HT1080 (cell line): ENCODE measurements around the gene SLC25A38. TPM values are rescaled to one million over a fixed set of nuclear protein-coding genes. Genes with fewer than 3 reads are reported as not detected.
A peak's percentile ranks its signal among the peaks of the same experiment; 100 is the strongest.
"Not testable (repeated sequence)": the region's sequence is repeated elsewhere in the genome, so short reads cannot be mapped to it uniquely, and the experiment has no call there.

Experiments used
- DNase-seq: peaks from one replicate; pipeline ENCODE4 v3.0.0-alpha.2; 2015; ENCODE audit warnings: low read depth
- polyA plus RNA-seq, 2 experiments: library from polyadenylated mRNA; depleted of rRNA; stranded (reverse); fragments of >200 nt; gene quantifications; 2 replicates each; pipeline ENCODE4 v1.2.3, GENCODE V29; 2015
- total RNA-seq: library from RNA; depleted of rRNA; stranded (reverse); fragments of >200 nt; shearing (Covaris generic); gene quantifications from 2 replicates; pipeline ENCODE4 v1.2.3, GENCODE V29; 2014; rRNA removed

The SLC25A38 gene
- total RNA-seq = 37.1 and 53.8 TPM in 2 replicates
- 31.8 and 33.3 TPM in 2 replicates for polyA plus RNA-seq (2015; cell fraction: cytosol; rRNA removed)
- 26.0 and 26.8 TPM in 2 replicates for polyA plus RNA-seq (2015; cell fraction: nucleus; rRNA removed)

GRCh38 chr3:39383045-39383880 is at the start of gene SLC25A38:
TSS of gene SLC25A38 (plus strand) at chr3:39383370. CDS start at chr3:39383725, 355 bp downstream.
- DNase-seq = peak; percentile 86

- DNase-seq = no peak
Measured at GRCh38 chr3:39333607-39334006, 49.6 kb upstream of the SLC25A38 start.

GRCh38 chr3:39334205-39334604 is 49.0 kb upstream of the SLC25A38 start:
- no peak for DNase-seq

- no peak for DNase-seq
Measured at GRCh38 chr3:39338201-39338600, 45.0 kb upstream of the SLC25A38 start.

GRCh38 chr3:39339086-39339485 is 44.1 kb upstream of the SLC25A38 start:
- DNase-seq = no peak

GRCh38 chr3:39343076-39343717 is 40.0 kb upstream of the SLC25A38 start:
- DNase-seq = peak; percentile 23

GRCh38 chr3:39343760-39344159 is 39.4 kb upstream of the SLC25A38 start:
- no peak for DNase-seq

- no peak for DNase-seq
Measured at GRCh38 chr3:39344746-39345344, 38.3 kb upstream of the SLC25A38 start.

- no peak for DNase-seq
Measured at GRCh38 chr3:39346785-39347585, 36.2 kb upstream of the SLC25A38 start.

- no peak for DNase-seq
Measured at GRCh38 chr3:39347586-39347876, 35.6 kb upstream of the SLC25A38 start.

- no peak for DNase-seq
Measured at GRCh38 chr3:39349080-39349479, 34.1 kb upstream of the SLC25A38 start.

- no peak for DNase-seq
Measured at GRCh38 chr3:39350714-39351113, 32.5 kb upstream of the SLC25A38 start.

GRCh38 chr3:39351134-39351533 is 32.0 kb upstream of the SLC25A38 start:
- DNase-seq = not testable (repeated sequence)

- not testable (repeated sequence) for DNase-seq
Measured at GRCh38 chr3:39353168-39353927, 29.8 kb upstream of the SLC25A38 start.

- no peak for DNase-seq
Measured at GRCh38 chr3:39358333-39358732, 24.8 kb upstream of the SLC25A38 start.

GRCh38 chr3:39361252-39361927 is 21.8 kb upstream of the SLC25A38 start:
- peak; percentile 6 for DNase-seq

- DNase-seq = no peak
Measured at GRCh38 chr3:39362192-39362591, 21.0 kb upstream of the SLC25A38 start.

GRCh38 chr3:39362812-39363211 is 20.4 kb upstream of the SLC25A38 start:
- no peak for DNase-seq

GRCh38 chr3:39370450-39370849 is 12.7 kb upstream of the SLC25A38 start:
- DNase-seq = not testable (repeated sequence)

- peak; percentile 15 for DNase-seq
Measured at GRCh38 chr3:39372833-39373232, 10.3 kb upstream of the SLC25A38 start.
